Colon (tissue), 2 donors: ENCODE measurements around the gene EFNA4.

Experiments
- FAIRE-seq: peaks from 2 replicates; lab custom pipeline; 2012; peaks lifted over from hg19 to GRCh38; lab: Jason Lieb, UNC
- donor health status: control.
- donor health status: control.

The EFNA4 gene

GRCh38 chr1:155052439-155053395 lies 10.8 kb upstream of the EFNA4 start:
- FAIRE-seq: no peak

- no peak for FAIRE-seq
These were observed 9.9 kb upstream of the EFNA4 start for GRCh38 chr1:155053531-155054105.

DNA sequence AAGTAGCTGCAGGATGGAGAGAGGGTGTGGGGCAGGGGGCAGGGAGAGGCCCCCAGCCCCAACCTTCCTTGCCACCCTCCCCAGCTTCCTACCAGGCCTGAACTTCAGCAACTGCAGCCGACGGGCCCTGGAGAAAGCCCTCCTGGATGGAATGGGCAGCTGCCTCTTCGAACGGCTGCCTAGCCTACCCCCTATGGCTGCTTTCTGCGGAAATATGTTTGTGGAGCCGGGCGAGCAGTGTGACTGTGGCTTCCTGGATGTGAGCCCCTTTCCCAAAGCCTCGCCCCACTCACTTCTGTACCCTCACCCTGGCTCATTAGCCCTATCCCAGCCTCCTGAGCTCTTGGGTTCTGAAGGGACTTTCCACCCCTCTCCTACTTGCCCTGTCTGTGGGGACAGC lies 6.4 kb upstream of the EFNA4 start:
- no peak for FAIRE-seq

- FAIRE-seq: no peak
These were observed 5.7 kb upstream of the EFNA4 start for GRCh38 chr1:155057788-155058211.

DNA sequence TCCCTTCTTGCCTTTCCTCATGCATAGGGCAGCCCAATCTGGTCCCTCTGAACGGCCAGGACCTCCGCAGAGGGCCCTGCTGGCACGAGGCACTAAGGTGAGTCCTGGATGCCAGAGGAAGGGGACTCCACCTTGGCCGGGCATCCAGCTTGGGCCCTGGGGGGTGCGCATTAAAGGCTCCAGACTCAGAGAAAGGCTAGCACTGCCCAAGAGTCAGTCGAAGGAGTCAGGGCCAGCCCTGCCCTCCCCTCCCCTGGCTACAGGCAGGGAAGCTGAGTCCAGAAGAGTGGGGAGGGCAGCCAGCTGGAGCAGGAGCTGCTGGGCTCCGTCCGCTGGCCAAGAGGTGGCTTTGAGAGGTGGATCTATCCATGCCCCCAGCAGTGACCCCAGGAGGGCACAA lies 2.8 kb upstream of the EFNA4 start:
- FAIRE-seq: no peak

DNA sequence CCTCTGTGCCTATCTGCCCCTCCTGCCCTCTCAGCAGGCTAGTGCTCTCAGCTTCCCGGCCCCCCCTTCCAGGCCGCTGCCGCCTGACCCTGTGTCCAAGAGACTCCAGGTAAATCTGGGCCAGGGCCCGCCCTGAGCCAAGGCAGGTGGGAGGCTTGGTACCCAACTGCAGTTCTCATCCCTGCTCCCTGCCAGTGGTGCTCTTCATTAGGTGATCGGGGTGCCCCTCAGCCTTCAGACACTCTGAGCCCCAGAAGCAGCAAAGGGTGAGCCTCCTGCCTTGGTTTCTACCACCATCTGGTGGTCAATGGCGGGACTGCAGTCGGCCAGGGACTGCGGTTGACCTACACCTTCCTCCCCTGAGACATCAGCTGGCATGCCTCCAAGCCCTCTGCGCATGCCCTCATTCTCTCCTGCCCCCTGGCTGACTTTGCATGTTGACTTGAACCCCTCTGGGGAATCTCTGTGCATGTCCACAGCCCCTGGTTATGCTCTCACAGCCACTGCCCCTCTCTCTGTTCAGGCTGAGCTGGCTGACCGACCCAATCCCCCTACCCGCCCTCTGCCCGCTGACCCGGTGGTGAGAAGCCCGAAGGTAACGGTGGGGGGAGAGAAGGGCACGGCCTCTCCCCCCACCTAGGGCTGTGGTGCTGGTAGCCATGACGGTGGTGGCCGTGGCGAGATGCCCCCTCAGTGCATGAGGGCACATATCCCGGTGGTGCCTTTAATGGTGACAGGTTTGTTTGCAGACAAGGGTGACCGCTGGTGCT lies 2.0 kb upstream of the EFNA4 start:
- no peak for FAIRE-seq

DNA sequence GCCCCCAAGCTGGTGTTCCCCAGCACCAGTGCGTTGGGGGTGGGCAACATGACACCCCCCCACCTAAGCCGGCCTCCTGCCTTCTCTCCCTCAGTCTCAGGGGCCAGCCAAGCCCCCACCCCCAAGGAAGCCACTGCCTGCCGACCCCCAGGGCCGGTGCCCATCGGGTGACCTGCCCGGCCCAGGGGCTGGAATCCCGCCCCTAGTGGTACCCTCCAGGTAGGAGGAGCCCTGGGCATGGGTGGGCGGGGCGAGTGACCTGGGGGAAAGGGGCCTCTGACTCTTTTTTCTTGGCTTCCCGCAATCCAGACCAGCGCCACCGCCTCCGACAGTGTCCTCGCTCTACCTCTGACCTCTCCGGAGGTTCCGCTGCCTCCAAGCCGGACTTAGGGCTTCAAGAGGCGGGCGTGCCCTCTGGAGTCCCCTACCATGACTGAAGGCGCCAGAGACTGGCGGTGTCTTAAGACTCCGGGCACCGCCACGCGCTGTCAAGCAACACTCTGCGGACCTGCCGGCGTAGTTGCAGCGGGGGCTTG lies 1.3 kb upstream of the EFNA4 start:
- no peak for FAIRE-seq

GRCh38 chr1:155062702-155063411 lies 683 bp upstream of the EFNA4 start:
- FAIRE-seq: no peak

- FAIRE-seq: no peak
These were observed 731 bp downstream of the EFNA4 start for GRCh38 chr1:155064111-155064831.

GRCh38 chr1:155064832-155065429 lies 1.4 kb downstream of the EFNA4 start:
- no peak for FAIRE-seq

- no peak for FAIRE-seq
These were observed 3.2 kb downstream of the EFNA4 start for GRCh38 chr1:155066777-155067176.

DNA sequence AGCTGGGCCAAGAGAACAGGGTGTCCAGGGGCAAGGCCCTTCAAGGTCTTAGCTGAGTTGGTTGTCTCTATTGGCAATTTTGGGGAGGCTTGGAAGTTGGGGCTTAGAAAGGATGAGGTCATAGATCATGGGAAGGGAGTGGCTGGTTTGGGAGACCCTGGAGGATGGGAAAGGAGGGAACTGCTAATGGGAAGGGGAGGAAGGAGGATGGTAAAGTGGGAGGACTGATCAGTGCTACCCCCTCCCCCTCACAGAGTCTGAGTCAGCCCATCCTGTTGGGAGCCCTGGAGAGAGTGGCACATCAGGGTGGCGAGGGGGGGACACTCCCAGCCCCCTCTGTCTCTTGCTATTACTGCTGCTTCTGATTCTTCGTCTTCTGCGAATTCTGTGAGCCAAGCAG lies 5.1 kb downstream of the EFNA4 start:
- no peak for FAIRE-seq

- no peak for FAIRE-seq
These were observed 6.1 kb downstream of the EFNA4 start for GRCh38 chr1:155069551-155070157.

- FAIRE-seq: no peak
These were observed 6.7 kb downstream of the EFNA4 start for GRCh38 chr1:155070158-155070621.

GRCh38 chr1:155070721-155071569 lies 7.4 kb downstream of the EFNA4 start:
- no peak for FAIRE-seq

DNA sequence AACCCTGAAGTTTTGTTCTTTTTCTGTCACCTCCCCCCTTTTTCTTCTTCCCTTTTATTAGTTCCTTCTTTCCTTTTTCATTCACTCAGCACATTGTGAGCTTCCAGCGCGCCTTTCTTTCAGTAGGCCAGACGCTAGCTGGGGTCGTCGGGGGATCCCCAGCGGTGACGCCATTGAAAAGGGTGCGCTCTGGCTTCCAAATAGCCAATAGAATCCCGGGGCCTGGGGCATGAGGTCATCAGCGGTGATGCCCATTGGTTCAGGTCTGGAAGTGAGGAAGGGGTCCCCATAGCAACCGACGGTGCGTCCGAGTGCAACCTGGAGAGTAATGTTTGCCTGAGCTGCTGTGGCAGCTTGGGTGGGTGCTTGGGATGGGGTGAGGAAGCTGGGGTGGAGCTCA lies 8.2 kb downstream of the EFNA4 start:
- FAIRE-seq: no peak

DNA sequence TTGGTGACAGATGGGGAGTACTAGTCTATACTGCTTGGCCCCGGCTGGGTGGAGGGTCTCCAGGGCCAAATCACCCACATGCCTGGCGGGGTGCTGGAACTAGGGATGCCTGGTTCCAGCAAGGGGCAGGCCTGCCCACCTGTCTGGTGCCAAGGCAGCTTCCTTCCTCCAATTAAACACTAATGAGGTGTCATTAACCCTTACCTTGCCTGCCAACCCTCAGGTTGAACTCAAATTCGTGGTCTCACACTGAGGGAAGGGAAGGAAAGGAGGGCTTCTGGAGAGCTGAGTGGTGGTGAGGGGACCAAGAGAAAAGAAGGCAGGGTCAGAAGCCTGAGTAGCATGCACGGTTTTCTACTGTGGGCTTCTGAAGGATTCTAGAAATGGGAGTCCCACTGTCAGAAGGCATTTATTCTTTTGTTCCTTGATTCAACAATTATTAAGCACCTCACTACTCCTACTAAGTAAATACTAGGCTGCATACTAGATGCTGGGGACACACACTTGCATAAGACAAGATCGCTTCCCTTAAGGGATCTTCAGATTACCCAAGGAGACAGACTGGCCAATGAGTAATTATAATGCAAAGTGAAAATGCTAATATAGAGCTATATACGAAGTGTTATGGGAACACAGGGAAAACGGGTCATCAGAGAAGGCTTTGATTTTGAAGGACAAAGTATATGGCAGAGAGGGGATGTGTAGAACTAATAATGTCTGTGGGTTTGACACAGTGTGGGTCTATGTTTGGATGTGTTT lies 9.2 kb downstream of the EFNA4 start:
- no peak for FAIRE-seq
